Endometrial microvascular endothelial cells (primary cell): Measurements from ENCODE around the gene LTA4H. TPM values are rescaled to one million over a fixed set of nuclear protein-coding genes. Genes with fewer than 3 reads are reported as not detected.

ENCODE experiments used
- in situ Hi-C: cut with HindIII; loops from 2 replicates; pipeline ENCODE4 v1.10.0; 2017; ENCODE audit warnings: low sequenced_read_pairs, low pct_unique_long_range_greater_than_20kb; ENCODE audit errors: inconsistent ontology term
- total RNA-seq: library from RNA; depleted of rRNA; stranded (reverse); fragments of >200 nt; gene quantifications from one replicate; pipeline ENCODE4 v1.2.3, GENCODE V29; 2015; ENCODE audit errors: inconsistent ontology term

Gene LTA4H
- total RNA-seq, result 76.6 TPM

DNA sequence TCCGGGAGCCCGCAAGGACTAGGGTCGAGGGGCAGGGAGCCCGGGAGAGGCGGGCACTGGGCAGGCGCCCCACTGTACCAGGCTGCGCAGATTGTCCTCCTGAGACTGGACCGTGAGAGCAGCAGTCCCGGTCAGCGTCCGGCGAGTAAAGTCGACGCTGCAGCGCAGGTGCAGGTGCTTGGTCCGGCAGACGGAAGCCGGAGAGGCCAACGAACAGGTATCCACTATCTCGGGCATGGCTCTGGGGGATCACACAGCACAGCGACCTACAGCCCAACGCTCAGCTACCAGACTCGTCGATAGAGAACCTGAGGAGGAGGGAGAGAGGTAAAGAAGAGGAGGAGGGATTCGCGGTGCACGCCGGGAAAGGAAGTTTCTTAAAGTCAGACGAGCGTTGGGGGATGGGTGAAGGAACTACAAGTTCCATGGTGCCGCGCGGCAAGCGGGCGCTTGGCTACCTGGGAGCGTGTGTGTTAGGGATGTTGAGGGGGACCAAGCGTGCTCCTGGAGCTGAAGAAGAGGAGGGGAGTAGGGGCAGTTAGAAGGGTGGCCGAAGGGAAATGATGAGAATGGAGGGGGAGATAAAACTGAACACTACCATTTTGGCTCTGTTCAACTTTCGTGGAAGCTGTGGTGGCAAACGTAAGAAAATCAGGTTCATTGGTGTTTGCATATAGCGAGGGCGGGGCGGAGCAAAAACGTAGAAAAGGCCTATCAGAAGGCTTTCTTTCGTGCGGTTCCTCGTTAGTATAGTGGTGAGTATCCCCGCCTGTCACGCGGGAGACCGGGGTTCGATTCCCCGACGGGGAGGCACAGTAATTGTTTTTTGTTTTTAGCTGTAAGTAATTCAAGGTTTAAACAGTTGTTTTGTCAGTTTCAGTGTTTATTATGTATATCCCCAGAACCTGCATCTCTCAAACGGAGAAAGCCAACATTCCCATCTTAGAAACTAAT lies at the start of gene LTA4H:
LTA4H (minus strand) TSS at position 305 of the 954 bp plus-strand sequence; CDS start at position 237, 68 bp downstream.
- in situ Hi-C loops, result no loop called here

DNA sequence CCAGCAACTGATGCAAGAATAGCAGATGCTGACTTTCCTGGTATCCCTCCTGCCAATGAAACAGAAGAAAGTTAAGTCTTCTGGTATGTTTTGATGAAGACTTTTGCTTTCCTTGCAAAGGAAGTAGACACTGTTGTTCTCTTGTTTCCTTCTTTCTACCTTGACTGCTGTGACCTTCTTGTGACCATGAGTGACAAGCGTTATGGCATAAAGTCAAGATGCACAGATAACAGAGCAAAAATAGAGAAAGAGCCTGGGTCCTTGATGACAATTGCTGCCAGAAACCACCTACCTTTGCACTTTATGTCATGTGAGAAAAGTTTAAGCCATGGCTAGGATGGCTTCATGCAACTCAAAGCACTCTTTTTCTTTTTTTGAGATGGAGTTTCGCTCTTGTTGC lies 49.2 kb upstream of the LTA4H start:
- in situ Hi-C loops, result no loop called here

DNA sequence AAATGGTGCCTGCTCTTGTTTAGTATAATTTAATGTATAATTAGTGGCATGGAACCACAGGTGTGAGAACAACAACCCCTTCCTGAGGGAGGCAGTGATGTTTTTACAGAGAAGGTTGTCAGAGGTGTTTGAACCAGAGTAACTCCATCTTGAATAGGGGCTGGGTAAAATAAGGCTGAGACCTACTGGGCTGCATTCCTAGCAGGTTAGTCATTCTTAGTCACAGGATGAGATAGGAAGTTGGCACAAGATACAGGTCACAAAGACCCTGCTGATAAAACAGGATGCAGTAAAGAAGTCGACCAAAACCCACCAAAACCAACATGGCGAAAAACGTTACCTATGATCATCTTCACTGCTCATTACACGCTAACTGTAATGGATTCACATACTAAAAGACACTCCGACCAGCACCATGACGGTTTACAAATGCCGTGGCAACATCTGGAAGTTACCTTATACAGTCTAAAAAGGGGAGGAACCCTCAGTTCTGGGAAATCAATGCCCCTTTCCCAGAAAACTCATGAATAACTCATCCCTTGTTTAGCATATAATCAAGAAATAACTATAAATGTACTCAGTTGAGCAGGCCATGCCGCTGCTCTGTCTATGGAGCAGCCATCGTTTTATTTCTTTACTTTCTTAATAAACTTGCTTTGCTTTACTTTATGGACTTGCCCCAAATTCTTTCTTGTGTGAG lies 47.8 kb upstream of the LTA4H start:
- in situ Hi-C loops, result no loop called here

DNA sequence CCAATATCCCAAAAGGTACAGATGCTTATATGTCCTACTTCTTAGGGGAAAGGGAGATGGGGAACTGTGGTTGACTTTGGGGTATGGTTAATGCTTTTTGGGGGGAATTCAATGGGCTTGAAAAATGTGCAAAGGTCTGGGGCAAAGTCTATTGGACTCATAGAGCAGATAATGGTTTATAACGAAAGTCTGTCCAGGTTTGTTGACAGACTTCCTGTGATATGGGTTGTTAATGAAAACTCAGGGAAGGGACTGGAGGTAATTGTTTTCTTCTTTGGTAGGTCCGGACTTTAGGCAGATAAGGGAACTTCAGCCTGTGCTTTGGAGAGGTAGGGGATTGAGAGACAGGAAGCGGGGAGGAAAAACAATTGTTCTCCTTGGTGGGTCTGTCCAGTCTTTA lies 46.2 kb upstream of the LTA4H start:
- in situ Hi-C loops, result no loop called here

DNA sequence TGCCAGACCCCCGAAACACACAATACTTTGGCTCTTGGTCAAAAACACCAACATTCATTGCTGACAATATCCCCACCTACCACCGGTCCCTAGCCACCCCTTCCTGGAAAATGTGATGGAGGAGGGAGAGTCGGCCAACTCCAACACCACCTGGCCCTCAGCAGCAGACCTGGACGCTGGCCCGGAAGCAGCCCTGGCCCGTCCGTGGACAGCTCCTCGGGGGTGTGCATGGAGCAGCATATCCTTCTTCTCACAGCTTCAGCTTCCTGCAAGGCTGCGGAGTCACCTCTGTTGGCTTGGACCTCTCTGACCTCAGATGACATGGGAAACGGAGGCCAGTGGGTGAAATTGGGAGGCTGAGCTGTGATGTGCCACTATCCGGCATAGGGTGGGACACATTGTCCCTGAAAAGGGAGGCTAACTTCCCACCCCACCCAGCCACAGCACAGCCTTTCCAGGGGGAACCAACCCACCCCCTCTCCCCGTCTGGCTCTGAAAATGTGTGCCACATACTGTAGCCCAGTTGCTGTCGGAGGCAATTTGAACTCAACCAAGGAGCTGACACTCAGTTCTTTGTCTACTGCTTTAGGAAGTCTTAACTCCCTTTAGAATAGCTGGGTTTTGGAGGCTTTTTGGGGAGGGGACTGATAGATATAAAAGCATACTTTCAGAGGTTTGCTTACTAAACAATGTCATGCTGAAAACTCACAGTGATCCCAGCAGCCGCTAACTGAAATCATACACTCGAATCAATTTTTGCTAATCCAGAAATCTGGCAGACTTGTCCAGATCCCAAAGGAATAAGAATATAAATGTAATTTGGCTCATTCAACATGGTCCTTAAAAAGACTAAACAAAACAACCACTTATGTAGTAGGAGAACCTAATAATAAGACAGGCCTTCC lies 43.1 kb upstream of the LTA4H start:
- in situ Hi-C loops, result no loop called here

DNA sequence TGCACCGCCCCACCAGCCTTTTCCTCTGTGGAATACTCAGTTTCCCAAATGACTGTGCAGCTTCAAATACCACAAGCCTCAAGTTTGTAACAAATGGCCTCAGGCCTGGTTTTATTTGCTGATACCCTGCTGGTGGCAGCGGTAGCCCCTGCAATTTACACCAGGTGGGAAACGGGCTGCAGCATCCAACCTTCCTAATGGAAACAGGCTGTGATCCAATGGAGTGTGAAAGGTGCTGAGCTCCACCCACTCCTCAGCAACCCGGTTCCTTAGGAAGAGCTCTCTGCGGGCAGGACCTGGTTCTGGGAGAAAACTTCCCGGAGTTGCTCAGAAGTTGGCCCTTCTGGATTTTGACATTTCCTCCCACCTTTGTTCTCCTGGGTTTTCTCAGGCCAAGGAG lies 41.7 kb upstream of the LTA4H start:
- in situ Hi-C loops, result no loop called here

DNA sequence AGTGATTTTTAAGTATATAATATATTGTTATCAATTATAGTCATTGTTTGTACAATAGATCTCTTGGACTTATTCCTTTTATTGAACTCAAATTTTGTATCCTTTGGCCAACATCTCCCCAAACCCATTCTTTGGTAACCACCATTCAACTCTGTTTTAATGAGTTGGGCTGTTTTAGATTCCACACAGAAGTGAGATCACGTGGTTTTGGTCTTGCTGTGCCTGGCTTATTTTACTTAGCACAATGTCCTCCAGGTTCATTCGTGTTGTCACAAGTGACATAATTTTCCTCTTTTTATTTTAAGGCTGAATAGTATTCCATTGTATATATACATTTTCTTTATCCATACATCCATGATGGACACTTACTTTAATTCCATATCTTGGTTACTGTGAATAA lies 40.2 kb upstream of the LTA4H start:
- in situ Hi-C loops, result no loop called here

DNA sequence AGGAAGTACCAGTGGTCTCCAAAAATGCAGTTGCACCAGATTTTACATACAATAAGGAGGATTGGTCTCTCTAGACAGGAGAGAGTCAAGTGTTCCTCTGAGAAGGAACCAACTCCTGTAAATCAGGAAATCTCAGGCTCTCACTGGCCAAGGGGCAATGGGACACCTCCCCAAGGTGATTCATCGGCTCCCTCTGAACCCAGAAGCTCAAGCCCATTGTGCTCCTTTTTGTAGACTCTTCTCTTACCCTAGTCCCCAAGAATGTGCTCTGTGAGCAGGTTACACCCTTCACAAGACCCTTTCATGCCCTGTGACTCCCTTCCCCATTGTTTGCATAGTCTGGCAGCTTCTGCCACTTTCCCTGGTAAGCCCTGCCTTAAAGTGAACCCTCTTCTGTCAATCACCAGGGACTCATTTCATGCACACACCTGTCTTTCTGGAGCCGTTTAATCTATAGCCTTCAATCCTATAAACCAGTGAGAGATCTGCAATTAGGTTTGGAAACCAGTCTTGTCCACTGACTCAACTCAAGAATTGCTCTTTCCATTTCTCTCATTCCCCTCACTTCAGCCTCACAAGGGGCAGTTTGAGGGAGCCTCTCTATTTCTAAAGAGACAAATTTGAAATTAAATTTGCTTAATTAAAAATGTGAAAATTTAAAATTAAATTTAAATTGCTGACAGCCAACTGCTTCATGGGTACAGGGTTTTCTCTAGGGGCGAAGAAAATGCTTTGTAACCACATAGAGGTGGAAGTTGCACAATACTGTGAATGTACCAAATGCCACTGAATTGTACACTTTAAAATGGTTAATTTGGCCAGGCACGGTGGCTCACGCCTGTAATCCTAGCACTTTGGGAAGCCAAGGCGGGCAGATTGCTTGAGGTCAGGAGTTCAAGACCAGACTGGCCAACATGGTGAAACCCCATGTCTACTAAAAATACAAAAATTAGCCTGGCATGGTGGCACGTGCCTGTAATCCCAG lies 38.3 kb upstream of the LTA4H start:
- in situ Hi-C loops, result loop anchor here (25.0 kb wide), 3 partner anchors 89 to 439 kb away; no protein-coding TSS in a partner anchor

DNA sequence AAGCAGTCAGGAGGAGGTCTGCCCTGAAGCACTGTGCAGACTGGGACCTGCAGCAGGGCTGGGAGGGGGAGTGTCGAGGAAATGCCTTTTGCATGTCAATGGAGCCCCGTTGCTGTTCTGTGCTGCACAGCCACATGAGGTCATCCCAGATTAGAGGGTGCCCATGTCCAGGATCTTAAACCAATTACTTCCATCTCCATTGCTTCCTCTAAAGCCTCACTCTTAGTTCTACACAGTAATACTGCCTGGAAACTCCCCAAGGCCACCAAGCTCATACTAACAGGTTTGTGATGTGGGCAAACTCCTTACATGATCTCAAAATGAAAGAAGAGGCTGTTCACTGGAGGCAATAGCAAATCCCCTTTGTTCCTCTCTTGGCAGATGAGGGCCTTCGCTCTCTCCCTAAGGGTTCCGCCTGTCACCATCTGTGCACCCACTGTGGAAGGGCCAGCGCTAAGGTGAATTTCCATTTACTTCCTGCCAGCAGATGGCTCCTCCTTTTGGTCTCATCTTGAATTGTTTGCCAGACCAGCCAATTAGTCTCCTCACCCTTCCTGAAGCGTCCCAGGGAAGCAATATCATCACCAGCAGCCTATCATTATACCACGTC lies 35.4 kb upstream of the LTA4H start:
- in situ Hi-C loops, result loop anchor here (25.0 kb wide), 3 partner anchors 92 to 442 kb away; no protein-coding TSS in a partner anchor

DNA sequence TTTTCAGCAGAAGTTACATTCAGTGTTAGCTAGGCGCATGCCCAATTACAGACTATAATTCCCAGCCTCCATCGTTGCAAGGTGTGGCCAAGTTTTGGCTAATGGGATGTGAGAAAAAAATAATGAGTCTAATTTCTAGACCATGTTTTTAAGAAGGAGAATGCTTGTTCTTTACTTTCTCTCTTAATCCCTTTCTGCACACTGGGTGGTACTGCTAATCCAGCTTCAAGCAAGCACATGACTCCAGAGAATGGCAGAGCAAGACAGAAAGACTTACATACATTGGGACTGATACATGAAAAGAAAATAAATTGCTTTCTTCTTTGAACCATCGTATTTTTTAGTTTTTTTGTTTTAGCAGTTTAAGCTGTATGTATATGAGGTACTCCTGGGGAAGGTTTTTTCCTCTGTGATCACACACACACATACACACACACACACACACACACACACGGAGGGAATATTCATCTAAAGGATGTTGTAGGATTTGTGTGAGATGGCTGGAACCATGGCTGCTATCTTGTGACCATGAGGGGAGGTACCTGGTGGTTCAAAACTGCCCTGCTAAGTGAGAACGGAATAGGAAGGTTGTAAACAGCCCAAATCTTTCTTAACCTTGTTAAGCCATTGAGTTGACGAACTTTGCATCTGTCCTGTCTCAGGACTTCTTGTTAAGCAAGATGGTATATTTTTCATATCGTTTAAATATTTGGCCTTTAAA lies 34.3 kb upstream of the LTA4H start:
- in situ Hi-C loops, result loop anchor here (25.0 kb wide), 3 partner anchors 93 to 443 kb away; no protein-coding TSS in a partner anchor

DNA sequence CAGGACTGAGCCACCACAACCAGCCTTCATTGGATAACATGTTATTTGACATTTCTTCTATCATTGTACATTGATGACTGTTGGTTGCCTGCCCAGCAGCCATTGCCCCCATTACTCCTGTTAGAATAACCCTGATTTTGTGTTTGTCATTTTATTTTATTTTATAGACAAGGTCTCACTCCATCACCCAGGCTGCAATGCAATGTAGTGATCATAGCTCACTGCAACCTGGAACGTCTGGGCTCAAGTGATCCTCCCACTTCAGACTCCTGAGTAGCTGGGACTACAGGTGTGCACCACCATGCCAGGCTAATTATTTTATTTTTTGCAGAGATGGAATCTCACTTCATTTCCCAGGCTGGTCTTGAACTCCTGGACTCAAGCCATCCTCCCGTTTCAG lies 33.2 kb upstream of the LTA4H start:
- in situ Hi-C loops, result loop anchor here (25.0 kb wide), 3 partner anchors 94 to 444 kb away; no protein-coding TSS in a partner anchor

DNA sequence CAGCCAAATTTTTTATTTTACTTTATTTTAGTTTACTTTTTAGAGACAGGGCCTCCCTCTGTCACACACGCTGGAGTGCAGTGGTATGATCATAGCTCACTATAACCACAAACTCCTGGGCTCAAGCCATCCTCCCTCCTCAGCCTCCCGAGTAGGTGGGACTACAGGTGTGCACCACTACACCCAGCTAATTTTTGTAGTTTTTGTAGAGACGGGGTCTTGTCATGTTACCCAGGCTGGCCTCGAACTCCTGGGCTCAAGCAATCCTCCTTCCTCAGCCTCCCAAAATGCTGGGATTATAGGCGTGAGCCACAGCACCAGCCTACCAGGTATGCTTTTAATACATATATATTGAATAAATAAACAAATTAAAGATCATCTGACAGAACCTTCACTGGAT lies 32.7 kb upstream of the LTA4H start:
- in situ Hi-C loops, result loop anchor here (25.0 kb wide), 3 partner anchors 94 to 444 kb away; no protein-coding TSS in a partner anchor

DNA sequence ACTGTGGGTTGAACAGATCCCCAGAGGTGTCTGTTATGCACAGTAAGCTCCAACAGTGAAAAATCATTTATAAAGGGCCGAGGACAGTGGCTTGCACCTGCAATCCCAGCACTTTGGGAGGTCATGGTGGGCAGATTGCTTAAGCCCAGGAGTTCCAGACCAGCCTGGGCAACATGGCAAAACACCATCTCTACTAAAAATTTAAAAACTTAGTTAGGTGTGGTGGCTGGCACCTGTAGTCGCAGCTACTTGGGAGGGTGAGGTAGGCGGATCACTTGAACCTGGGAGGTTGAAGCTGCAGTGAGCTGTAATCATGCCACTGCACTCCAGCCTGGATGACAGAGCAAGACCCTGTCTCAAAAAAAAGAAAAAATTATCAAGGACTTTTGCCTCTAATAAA lies 30.4 kb upstream of the LTA4H start:
- in situ Hi-C loops, result loop anchor here (25.0 kb wide), 3 partner anchors 97 to 447 kb away; no protein-coding TSS in a partner anchor

DNA sequence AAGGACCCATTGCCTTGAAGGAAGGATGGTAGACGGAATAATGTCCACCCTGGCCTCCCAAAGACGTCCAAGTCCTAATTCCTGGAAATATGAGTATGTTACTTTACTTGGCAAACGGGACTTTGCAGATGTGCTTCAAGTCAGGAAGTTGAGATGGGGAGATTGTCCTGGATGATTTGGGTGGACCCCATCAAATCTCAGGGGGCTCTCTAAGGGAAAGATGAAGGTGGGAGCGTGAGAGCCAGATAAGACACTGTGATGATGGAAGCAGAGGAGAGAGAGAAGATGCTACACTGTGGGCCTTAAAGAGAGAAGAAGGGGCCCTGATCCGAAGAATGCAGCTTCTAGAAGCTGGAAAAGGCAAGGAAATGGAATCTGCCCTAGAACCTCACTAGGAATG lies 29.6 kb upstream of the LTA4H start:
- in situ Hi-C loops, result loop anchor here (25.0 kb wide), 3 partner anchors 97 to 447 kb away; no protein-coding TSS in a partner anchor

DNA sequence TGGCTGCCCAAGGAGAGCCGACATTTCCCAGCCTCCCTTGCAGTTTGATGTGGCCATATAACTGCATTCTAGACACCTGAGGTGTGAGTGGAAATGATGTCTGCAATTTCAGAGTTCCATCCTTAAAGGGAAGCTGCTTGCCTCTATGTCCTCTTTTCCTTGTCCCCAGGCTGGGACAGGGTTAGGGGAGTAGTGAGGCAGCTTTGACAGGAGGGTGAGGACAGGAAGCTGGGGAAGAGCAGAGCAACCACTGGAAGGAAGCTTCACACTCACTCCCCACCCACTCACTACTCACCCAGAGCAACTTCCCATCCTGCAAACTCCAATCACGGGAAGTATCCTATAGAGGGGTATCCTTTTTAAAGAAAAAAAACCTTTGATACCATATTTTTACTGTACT lies 28.9 kb upstream of the LTA4H start:
- in situ Hi-C loops, result loop anchor here (25.0 kb wide), 3 partner anchors 98 to 448 kb away; no protein-coding TSS in a partner anchor

DNA sequence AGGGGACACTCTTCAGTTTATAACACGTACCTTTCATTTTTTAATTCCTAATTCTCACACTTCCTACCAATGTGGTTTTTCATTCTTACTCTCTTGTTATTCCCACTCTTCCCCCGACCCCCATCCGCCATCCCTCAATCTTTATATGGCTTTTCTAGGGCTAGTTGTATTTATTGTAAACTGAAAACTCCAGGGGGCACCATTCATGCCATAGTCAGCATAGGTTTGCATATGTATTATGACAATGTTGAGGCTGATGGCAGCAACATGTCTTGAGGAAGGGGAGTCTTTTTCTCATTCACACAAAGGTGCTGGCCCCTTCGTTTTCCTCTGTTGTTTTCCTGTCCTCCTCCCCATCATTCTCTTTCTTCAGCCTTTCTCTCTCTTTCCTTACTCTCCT lies 27.7 kb upstream of the LTA4H start:
- in situ Hi-C loops, result loop anchor here (25.0 kb wide), 3 partner anchors 99 to 449 kb away; no protein-coding TSS in a partner anchor
